HG02588 (cell line): ENCODE data around the gene NCKAP5.
A peak's percentile ranks its signal among the peaks of the same experiment; 100 is the strongest.

ENCODE experiments used
- ATAC-seq: cut with Tn5 transposase; IDR thresholded peaks from one replicate; pipeline ENCODE4 v1.9.1; 2021; ENCODE audit warnings: mild to moderate bottlenecking, moderate library complexity; ENCODE audit not compliant: unreplicated experiment

Gene NCKAP5

DNA sequence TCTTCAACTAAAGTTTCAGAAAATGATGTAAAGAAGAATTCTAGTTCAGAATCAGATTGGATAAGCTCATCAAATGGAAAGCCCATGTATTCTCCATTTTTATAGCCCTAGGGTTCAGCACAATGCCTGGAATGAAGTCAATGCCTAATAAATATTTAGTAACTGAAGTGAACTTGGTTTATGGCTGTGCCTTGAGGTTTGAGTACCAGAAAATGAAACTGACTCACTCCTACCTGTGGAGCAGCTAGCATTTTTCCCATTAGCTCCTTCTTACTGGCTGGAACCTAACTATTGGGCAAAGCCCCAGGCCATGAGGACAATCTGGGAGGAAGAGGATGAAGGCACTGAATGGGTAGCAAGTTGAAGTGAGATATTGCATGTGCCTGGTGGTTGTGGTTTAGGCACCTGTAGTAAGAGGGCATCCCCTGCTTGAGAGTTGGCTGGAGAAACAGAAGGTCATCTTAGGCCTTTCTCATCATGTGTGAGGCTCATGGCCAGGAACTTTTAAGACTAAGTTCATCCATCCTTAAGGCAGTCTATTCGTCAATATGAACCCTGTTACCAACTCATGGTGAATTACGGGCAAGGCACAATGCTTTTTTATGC is 813.3 kb downstream of the NCKAP5 start:
- ATAC-seq: peak; percentile 47

DNA sequence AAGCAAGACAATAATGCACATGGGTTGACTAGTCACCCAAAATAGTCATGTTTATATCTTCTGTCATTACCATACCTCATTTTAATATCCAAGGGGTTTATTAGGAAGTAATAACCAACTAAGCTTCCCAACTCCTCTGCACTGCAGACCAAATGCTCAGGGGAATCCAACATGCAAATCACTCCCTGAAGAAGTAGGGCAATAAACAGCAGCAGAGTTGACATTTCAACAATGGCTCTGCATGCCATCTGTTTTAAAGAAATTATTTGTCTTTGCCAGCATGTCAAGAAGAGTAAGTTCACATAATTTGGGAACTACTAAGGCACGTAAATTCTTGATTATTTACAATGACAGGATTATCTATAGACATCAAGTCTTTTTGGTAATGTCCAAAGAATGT is 813.9 kb downstream of the NCKAP5 start:
- no peak for ATAC-seq

DNA sequence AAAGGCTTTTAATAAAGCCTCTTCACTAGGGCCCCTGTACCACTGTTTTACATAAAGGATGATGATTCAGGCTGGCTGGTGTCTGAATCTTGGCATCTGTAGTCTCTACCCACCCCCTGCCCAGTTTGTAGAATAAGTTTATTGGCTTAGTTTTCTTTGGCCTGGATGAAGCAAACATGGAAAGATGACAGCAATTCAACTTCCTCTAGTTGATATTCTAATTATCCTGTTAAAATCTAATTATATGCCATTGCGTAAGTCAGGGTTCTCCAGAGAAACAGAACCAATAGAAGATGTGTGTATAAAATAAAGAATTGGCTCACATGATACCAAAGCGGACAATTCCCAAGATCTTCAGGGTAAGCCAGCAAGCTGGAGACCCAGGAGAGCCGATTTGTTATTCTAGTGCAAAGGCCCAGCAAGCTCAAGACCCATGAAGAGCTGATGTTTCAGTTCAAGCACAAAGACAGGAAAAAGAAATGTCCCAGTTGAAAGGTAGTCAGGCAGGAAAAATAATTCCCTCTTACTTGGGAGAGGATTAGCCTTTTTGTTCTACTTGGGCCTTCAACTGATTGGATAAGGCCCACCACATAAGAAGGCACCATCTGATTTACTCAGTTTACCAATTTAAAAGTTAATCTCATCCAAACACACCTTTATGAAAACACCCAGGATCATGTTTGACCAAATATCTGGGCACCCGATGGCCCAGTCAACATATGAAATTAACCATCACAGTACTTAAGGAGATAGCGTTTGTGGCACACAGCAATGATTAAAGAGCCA is 815.6 kb downstream of the NCKAP5 start:
- no peak for ATAC-seq

DNA sequence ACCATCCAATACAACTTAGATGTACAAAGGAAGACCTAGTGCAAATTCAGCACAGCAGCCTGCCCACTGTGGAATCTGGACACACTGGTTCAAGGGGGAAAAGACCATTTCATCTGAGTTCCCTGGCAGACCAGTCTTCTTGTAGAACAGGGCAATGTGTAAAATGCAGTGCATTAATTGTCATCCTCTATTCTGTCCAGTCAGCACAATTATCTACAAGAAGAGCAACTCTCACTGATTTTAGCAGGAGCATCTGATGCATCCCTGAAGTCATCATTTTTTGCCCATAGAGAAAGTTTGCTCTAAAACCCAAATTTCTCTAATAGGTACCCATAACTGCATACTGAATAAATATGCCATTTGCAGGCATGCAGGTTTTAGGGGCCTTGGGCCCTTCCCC is 816.4 kb downstream of the NCKAP5 start:
- no peak for ATAC-seq

DNA sequence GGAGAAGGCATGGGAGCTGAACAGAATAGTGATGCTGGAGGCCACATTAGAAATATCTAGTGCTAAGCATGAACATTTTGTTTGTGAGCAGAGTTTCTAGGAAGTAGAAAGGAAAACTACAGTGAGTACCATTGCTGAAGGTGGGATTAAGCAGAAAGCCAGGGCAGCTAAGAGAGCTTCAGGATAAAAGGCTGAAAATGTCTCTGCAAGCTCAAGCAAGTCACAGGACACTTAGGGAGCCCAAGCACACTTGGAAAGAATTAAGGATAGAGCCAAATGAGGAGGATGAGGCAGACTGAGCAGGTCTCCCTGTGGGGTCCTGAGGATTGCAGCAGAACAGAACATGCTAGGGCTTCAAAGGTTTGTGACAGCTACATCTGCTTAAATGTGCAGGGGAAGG is 817.7 kb downstream of the NCKAP5 start:
- ATAC-seq: no peak

DNA sequence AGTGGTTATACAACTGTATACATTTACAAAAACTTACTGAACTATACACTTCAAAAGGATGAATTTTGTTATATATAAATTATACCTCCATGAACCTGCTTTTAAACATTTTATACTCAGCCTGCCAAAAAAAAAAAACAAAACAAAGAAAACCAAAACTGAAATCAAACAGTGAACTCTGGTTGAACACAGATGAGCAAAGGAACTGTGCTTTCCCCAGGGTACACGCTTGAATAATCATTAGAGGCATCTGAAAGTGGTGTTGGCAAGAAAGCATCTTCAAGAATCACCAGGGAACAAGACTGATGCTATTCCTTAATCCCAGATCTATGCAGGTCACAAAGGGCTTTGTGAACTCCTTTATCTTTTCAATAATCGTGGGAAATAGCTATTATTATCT is 821.2 kb downstream of the NCKAP5 start:
- peak; percentile 87 for ATAC-seq

DNA sequence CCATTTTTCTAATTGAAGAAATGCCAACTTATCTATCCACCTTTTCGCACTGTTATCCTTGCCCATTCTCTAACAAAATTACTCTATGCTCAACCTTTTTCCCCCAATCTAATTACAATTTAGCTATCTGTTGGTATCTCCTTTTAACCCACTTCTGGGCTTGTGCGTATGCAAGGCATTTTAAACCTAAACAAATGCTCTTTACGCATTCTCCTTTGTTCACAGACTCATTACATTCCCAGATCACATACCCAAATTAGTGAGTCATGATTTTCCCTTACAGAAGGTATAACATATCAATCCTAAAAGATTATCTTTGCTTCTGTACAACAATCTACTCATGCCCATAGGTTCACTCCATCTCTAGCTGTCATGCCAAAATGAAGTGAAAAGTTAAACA is 826.5 kb downstream of the NCKAP5 start:
- no peak for ATAC-seq

DNA sequence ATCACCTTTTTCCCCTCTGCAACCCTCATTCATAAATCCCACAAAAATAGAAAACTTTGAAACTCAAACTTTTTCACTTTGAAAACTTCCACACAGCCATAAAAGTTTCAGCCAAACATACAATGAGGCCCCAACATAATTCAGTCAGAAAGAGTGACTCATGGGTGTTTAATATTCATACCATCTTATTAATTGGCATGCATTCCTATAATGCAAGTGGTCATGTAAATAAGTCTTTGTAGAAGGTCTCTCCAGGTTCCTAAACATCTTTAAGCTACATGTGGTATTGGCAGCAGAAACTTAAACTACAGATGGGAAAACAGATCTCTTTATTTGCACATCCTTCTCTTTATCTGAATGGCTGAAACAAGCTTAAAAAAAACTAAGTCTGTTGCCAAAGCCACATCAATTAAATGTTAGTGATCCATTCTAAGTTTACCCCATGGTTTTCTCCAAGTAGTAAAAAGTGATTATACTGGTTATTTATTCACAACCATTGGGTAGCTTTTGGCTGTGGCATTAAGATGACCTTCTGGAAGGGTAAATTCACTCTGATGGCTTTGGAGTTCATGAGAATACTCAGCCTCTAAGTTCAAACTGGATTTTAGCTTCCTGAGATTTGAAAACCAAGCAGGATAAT is 828.1 kb downstream of the NCKAP5 start:
- ATAC-seq: no peak

DNA sequence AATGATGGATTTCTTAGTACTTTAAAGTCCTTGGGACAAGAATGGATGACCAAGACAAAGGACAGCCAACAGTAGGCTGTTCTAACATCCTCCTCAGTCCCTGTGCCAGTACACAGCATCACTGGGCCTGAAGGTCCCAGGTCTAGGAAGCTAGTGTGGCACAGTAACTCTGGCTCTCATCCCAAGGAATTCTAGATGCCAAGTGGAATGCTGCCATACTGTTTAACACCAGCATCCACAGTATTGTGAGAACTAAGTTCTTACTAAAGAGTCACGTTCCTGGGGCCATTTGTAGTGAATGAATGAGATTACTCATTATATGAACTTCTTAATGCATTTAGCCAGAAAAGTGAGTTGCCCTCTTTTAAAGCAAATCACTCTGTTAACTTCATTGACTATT is 830.0 kb downstream of the NCKAP5 start:
- ATAC-seq: no peak

DNA sequence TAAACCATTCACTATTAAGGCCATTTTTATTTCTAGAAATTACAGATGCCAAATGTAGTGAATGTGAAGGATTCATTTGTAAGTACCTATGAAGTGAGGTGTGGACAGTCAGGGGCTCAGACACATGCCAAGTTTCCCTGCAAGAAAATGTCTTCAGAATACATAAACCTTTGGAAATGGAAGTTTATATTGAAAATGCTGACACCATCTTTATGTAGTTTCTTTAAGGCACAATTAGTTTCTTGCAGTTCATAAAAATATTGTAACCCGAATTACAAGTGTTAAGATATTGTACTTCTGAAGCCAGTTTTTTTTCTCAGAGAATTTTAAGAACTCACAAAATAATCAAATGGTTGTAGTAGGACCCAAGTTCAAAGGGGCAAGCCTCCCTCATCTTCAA is 832.2 kb downstream of the NCKAP5 start:
- no peak for ATAC-seq

DNA sequence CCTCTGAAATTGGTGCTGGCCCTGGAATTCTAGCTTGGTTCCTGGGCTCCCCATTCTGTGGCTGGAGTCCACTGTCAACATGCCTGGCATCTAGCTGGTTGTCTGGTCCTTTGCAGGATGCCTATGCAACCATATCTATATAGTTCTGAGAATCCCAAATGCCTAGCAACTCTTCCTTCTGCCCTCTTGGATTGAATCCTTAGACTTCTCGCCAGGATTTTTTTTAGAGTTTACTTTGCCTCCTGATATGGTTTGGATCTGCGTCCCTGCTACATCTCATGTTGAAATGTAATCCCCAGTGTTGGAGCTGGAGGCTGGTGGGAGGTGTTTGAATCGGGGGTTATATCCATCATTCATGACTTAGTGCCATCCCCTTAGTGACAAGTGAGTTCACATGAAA is 833.3 kb downstream of the NCKAP5 start:
- no peak for ATAC-seq

DNA sequence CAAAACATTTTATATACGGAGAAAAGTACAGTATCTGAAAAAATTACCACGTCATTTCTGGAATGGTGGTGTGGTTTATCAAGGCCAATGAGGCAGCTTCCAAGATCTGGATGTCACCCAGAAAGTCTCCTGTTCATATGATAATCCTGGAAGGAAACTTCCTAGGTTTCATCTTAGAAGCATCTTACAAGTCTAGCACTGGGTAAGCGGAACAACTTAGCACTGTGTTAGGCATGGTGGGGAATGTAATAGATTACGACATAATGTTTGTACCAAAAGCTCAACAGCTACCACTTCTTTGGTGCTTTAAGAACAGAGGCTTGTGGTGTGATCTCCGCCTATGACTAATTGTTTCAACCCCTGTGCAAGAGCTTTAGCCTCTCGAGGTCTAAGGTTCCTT is 835.2 kb downstream of the NCKAP5 start:
- ATAC-seq: no peak

DNA sequence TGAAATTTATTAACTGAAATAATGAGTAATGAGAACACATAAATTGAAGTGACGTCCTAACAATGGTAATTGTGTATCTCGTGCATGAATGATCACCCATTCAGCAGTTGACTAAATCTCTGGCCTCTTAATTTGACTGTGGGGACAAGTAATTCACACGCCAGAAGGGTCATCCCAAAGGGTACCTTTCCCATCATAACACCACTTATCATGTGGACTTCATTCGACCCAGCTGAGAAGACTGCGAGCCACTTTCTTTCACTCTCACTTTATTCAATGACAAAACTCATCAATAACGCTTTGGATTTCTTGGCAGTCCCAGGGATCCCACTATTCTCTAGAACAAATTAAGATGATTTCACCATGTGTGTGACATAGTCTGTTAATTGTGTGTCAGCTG is 835.6 kb downstream of the NCKAP5 start:
- no peak for ATAC-seq

DNA sequence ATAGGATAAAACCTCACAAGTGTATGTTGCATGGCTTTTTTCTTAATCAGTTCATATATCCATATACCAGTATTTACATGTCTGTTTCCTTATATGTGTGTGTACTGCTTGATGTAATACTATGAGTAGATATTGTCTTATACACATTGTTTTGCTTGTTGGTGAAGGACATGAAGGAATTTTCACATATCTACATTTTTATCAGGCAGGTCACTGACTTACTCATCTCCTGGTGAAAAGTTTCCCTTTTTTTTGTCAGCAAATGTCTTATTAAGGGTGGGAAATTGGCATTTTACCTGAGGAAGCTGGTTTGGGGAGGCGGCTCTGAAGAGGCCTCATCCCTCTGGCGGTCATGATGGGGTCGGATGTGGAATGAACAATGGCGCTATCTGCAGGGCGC is 836.8 kb downstream of the NCKAP5 start:
- no peak for ATAC-seq

DNA sequence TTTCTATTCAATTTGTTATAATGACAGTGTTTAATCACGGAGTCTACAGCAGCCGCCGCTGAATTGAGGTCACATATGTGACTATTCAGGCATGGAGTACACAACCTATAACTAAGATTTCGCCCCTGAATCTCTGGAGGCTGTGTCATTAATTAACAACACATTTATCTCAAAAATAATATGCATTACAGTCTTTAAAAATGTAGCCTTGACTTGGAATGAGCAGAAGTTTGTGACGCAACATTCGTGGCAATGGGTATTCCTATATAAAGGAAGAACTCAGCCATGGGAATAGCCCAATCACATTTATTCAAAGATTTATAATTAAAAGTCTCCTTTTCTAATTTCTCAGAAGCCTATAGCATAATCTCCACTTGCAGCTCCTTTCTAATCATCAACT is 837.7 kb downstream of the NCKAP5 start:
- ATAC-seq: no peak

DNA sequence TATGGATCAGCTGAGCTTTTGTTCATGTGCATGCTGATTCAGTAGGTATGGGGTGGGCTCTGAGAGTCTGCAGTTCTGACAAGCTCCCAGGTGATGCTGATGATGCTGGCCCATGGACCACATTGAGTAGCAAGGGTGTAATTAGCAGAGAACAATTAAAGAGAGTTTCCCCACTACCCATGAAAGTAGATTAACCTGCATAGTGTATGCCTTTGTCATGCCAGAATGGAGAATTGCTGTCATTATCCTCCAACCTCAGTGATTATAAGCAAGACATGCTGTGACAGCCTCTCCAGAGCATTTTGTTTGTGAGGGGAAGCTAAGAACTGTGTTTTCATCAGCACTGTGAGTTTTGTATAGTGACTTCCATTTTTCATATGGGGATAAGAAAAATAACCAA is 838.7 kb downstream of the NCKAP5 start:
- ATAC-seq: no peak

DNA sequence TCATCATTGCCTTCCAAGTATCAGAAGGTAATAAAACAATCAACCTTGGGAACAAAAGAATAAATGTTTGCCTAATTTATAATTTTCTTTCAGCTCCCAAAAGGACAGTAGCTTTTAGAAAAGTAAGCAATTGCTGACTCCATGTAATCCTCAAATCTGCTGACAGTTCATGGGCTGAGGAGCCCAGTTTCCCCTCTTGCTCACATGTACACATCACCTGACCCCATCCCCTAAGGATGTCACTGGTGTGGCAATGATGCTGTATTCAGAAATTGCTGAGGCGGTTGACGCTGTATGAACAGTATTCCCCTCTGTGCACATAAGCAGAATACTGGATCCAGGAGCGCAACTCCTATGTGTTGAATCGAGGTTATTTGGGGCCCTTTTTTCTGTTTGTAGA is 842.1 kb downstream of the NCKAP5 start:
- no peak for ATAC-seq

DNA sequence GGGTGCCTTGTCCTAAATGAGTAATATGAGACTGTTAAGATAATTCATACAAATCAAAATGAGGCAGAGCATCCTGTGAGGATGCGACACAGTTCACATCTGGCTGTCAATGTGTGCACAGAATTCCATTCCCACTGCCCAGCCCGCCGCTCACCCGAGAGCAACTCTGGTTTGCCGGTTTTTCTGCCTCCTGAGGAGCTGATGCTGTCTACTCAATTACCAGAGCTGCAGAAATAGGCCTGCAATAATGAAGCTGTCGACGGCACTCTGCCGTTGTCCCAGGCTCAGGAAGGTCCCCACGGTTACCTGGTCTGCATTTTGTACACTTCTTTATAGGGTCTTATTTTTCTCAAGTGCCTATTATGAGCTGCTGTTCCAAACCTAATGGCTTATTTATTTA is 842.5 kb downstream of the NCKAP5 start:
- no peak for ATAC-seq

DNA sequence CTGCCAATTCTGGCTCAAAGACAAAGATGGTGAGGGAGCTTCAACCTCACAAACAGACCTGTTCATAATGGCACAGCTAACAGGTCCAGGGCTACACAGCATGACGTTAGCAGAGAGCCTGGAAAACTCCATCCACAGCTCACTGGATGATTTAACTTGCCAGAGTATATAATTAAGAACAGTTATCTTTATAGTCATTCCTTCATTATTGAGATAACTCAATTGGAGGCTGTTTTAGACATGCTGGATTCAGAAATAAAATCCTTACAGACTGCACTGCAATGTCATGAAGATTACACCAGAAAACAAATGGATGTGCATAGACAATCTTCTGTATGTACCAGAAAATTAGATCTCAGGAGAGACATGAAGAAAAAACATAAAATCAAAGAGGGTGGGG is 843.1 kb downstream of the NCKAP5 start:
- ATAC-seq: no peak

DNA sequence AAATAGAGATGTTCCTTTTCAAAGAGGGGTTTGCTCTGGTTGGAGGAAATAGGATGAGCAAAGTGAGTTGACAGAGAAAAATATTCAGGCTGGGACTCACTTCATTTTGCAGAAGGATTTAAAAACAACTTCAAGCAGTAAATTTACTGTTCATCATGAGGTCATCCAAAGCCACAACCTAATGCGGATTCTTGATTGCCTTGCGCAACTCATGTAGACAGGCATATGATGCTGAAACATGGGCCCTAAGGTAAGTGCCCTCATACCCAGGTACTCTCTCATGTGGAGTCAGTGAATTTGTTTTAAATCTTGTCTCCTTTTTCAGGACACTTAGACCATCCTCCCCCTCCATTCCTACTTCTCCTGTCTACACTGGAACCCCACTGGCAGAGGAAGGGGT is 846.3 kb downstream of the NCKAP5 start:
- ATAC-seq: no peak

DNA sequence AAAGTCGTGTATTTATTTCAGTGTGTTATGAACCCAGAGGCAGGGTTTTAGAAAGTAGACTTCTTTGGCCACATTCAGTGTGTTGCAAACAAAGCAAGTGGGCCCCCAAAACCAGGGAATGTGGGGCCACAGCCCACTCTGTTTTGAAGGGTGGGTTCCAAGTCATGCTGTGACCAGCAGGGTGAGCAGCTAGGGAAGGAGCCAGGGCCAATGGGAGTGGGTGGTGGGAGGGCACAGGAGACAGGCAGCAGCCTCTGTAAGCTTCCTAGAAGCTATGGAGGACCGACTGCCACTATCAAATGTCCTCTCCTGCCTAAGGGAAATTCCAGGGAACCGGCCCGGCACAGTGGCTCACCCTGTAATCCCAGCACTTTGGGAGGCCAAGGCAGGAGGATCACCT is 847.9 kb downstream of the NCKAP5 start:
- no peak for ATAC-seq

DNA sequence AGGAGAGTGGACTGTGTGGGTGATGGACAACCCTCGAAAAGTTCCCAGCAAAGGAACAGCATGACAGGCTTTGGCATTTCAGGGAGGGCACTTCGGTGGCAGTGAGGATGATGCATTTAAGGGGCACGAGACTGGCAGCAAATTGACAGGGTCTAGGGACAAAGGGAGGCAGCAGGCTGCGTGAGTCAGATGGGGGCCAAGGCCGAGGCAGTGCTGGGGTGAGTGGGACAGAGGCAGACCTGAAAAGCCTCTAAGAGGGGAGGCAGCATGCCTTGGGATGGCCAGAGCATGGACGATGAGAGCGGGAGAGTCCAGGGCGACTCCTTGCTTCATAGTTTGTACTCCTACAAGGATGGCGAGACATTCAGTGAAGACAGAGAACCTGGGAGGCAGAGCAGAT is 848.8 kb downstream of the NCKAP5 start:
- ATAC-seq: no peak
